HepG2 (cell line): ENCODE data around the gene PXYLP1. TPM values are rescaled to one million over a fixed set of nuclear protein-coding genes. Genes with fewer than 3 reads are reported as not detected.
A peak's percentile ranks its signal among the peaks of the same experiment; 100 is the strongest.

ENCODE experiments used
- ARNT2 ChIP-seq: sonication (generic); formaldehyde crosslinking; IDR thresholded peaks from 2 replicates; pipeline ENCODE4 v1.8.0; 2022; ENCODE audit warnings: mild to moderate bottlenecking, low read depth, missing genetic modification reagents, moderate library complexity
- EED ChIP-seq: sonication (generic); formaldehyde crosslinking; IDR thresholded peaks from 2 replicates; pipeline ENCODE4 v1.5.0; 2020; ENCODE audit warnings: mild to moderate bottlenecking, missing genetic modification reagents
- FIP1L1 ChIP-seq: fragments of 200-400 bp; formaldehyde crosslinking; IDR thresholded peaks from 2 replicates; pipeline ENCODE4 v1.6.1; 2018; ENCODE audit warnings: low read depth, mild to moderate bottlenecking, low read length, moderate library complexity, borderline replicate concordance; ENCODE audit not compliant: insufficient read depth
- GTF2F1 ChIP-seq: fragments of 150-350 bp; IDR thresholded peaks from 2 replicates; pipeline ENCODE4 v1.6.1; 2014; ENCODE audit warnings: low read length
- GTF3A ChIP-seq: sonication (generic); formaldehyde crosslinking; conservative IDR thresholded peaks from 2 replicates; pipeline ENCODE4 v1.4.0; 2020; ENCODE audit warnings: mild to moderate bottlenecking, missing genetic modification reagents
- HNRNPL ChIP-seq: fragments of 200-400 bp; formaldehyde crosslinking; IDR thresholded peaks from 2 replicates; pipeline ENCODE4 v1.6.1; 2017; ENCODE audit warnings: mild to moderate bottlenecking, low read depth, low read length
- MXD1 ChIP-seq: sonication (generic); formaldehyde crosslinking; IDR thresholded peaks from 2 replicates; pipeline ENCODE4 v1.4.0; 2020; ENCODE audit warnings: mild to moderate bottlenecking, missing genetic modification reagents
- MXD4 ChIP-seq: IDR thresholded peaks from 2 replicates; pipeline ENCODE4 v1.6.1; 2016; ENCODE audit warnings: mild to moderate bottlenecking, missing biosample characterization, missing genetic modification reagents
- MYC ChIP-seq: sonication (generic); formaldehyde crosslinking; IDR thresholded peaks from 2 replicates; pipeline ENCODE4 v1.9.0; 2021; ENCODE audit warnings: missing genetic modification reagents, borderline replicate concordance
- NCOA5 ChIP-seq: sonication (generic); formaldehyde crosslinking; IDR thresholded peaks from 2 replicates; pipeline ENCODE4 v1.4.0; 2020; ENCODE audit warnings: missing genetic modification reagents
- PCBP1 ChIP-seq: fragments of 200-400 bp; formaldehyde crosslinking; IDR thresholded peaks from 2 replicates; pipeline ENCODE4 v1.6.1; 2017; ENCODE audit warnings: mild to moderate bottlenecking, low read depth, low read length, borderline replicate concordance
- SNAI1 ChIP-seq: sonication (generic); formaldehyde crosslinking; IDR thresholded peaks from 2 replicates; pipeline ENCODE4 v1.5.0; 2020; ENCODE audit warnings: mild to moderate bottlenecking, missing genetic modification reagents, borderline replicate concordance
- SNRNP70 ChIP-seq: fragments of 200-400 bp; formaldehyde crosslinking; IDR thresholded peaks from 2 replicates; pipeline ENCODE4 v1.6.1; 2017; ENCODE audit warnings: mild to moderate bottlenecking, low read depth, low read length, moderate library complexity
- SOX6 ChIP-seq, 2 experiments: fragments of 450-650 bp in 1 of 2; sonication (generic) in 1 of 2; formaldehyde crosslinking in 1 of 2; IDR thresholded peaks; 2 replicates each; pipeline versions ENCODE4 v1.4.0 to v1.6.1; 2017 to 2020; ENCODE audit warnings: antibody characterized with exemption in 1 of 2, mild to moderate bottlenecking in 1 of 2, missing genetic modification reagents in 1 of 2
- TBX3 ChIP-seq: fragments of 450-650 bp; IDR thresholded peaks from 2 replicates; pipeline ENCODE4 v1.6.1; 2017; ENCODE audit warnings: antibody characterized with exemption, mild to moderate bottlenecking, inconsistent platforms, borderline replicate concordance
- ZBTB10 ChIP-seq: sonication (generic); formaldehyde crosslinking; IDR thresholded peaks from 2 replicates; pipeline ENCODE4 v1.4.0; 2020; ENCODE audit warnings: missing genetic modification reagents, borderline replicate concordance
- ZBTB38 ChIP-seq: sonication (generic); formaldehyde crosslinking; IDR thresholded peaks from 2 replicates; pipeline ENCODE4 v1.5.1; 2020; ENCODE audit warnings: mild to moderate bottlenecking, missing genetic modification reagents
- ZMAT3 ChIP-seq: sonication (generic); formaldehyde crosslinking; conservative IDR thresholded peaks from 2 replicates; pipeline ENCODE4 v1.7.0; 2021; ENCODE audit warnings: missing genetic modification reagents
- ZNF124 ChIP-seq: sonication (generic); formaldehyde crosslinking; IDR thresholded peaks from 2 replicates; pipeline ENCODE4 v1.4.0; 2020; ENCODE audit warnings: missing genetic modification reagents
- ZNF383 ChIP-seq: sonication (generic); formaldehyde crosslinking; IDR thresholded peaks from 2 replicates; pipeline ENCODE4 v1.4.0; 2020; ENCODE audit warnings: missing genetic modification reagents, mild to moderate bottlenecking, borderline replicate concordance
- ZNF800 ChIP-seq: sonication (generic); formaldehyde crosslinking; IDR thresholded peaks from 2 replicates; pipeline ENCODE4 v1.4.0; 2020; ENCODE audit warnings: missing genetic modification reagents
- ZNF850 ChIP-seq: sonication (generic); formaldehyde crosslinking; conservative IDR thresholded peaks from 2 replicates; pipeline ENCODE4 v1.9.0; 2021; ENCODE audit warnings: mild to moderate bottlenecking, missing genetic modification reagents
- ZNF879 ChIP-seq: sonication (generic); formaldehyde crosslinking; IDR thresholded peaks from 2 replicates; pipeline ENCODE4 v1.8.1; 2023; ENCODE audit warnings: missing genetic modification reagents
- polyA plus RNA-seq, 8 experiments: library from polyadenylated mRNA; depleted of rRNA in 3 of 8; stranded (reverse) in 7 of 8; unstranded in 1 of 8; fragments of >200 nt; fragmentation: Illumina TruSeq in 4 of 8; extraction: Trizol in 4 of 8; gene quantifications; 2 replicates each; pipeline versions ENCODE4 v1.2.1 to v1.2.3, GENCODE V29; 2011 to 2016; ENCODE audit warnings: low read depth in 4 of 8, missing spikeins in 1 of 8, mixed read lengths in 1 of 8; ENCODE audit not compliant: insufficient read depth in 1 of 8
- total RNA-seq, 5 experiments: library from RNA; depleted of rRNA; stranded (reverse); fragments of >200 nt; fragmentation: Illumina TruSeq; extraction: Trizol; gene quantifications; 2 replicates each; pipeline ENCODE4 v1.2.3, GENCODE V29; 2016; ENCODE audit warnings: low read depth in 1 of 5
- TF ChIP-seq, protein P1 (sequence below): IDR thresholded peaks from 2 replicates; pipeline ENCODE4 v1.6.1; 2016; ENCODE audit warnings: low read depth, control low read depth

PXYLP1 gene
- total and polyA plus RNA-seq, 2 of the 13 experiments (the other 11 are each of a cell fraction or from before 2014, with no cell fraction given): 4.9 to 8.1 TPM

DNA sequence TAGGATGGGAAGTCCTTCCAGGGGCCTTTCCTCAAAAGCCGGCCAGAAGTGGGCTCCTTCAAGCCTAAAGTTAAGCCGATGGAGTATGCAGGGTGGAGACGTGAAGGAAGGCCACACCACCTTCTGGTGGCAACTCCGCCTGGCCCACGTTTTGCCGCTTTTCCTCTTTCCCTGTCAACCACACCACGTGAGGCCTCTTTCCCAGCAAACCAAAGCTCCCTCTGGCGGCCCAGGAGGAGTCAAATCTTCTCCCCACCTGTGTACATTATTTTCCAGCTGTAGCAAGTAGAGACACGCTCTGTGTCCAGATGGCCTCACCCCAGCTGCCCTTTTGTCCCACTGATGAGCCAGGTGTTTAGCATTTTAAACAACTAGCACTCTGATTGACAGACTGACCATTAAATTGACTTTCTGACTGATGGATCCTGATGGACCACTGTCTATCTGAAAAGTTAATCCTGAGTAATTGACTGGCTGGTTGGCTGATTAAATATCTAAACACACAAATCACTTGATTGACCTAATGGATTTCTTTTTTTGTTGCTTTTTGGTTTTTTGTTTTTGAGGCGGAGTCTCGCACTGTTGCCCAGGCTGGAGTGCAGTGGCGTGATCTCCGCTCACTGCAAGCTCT is 77.1 kb downstream of the PXYLP1 start (continued):
- TF ChIP-seq ZBTB10 (CRISPR knock-in tag): no peak
- no peak for TF ChIP-seq SOX6 (IDR thresholded peaks at IDR 0.05)
- peak; percentile 45 for TF ChIP-seq SOX6 (CRISPR knock-in tag; IDR thresholded peaks at IDR 0.05)
- TF ChIP-seq SNAI1 (CRISPR knock-in tag): no peak
- TF ChIP-seq ZMAT3 (CRISPR knock-in tag): no peak
- TF ChIP-seq MXD4: peak; percentile 67; the same call in 1 of the 2 replicates
- TF ChIP-seq, protein P1, sequence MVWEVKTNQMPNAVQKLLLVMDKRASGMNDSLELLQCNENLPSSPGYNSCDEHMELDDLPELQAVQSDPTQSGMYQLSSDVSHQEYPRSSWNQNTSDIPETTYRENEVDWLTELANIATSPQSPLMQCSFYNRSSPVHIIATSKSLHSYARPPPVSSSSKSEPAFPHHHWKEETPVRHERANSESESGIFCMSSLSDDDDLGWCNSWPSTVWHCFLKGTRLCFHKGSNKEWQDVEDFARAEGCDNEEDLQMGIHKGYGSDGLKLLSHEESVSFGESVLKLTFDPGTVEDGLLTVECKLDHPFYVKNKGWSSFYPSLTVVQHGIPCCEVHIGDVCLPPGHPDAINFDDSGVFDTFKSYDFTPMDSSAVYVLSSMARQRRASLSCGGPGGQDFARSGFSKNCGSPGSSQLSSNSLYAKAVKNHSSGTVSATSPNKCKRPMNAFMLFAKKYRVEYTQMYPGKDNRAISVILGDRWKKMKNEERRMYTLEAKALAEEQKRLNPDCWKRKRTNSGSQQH (CRISPR knock-in tag): no peak
- no peak for TF ChIP-seq GTF3A (CRISPR knock-in tag)
- TF ChIP-seq ZBTB38 (CRISPR knock-in tag): peak; percentile 24; the same call in 1 of the 2 replicates
- no peak for TF ChIP-seq SNRNP70
- TF ChIP-seq MYC (CRISPR knock-in tag): peak; percentile 82
- no peak for TF ChIP-seq FIP1L1
- TF ChIP-seq ARNT2 (CRISPR knock-in tag): 0 out of 2 replicates have a peak, but pooled peaks have one; percentile 35
- TF ChIP-seq EED (CRISPR knock-in tag): no peak
- no peak for TF ChIP-seq ZNF383 (CRISPR knock-in tag)
- no peak for TF ChIP-seq NCOA5 (CRISPR knock-in tag)
- TF ChIP-seq TBX3: no peak
- TF ChIP-seq HNRNPL: no peak
- TF ChIP-seq PCBP1: no peak
- no peak for TF ChIP-seq ZNF850 (CRISPR knock-in tag)
- TF ChIP-seq ZNF879 (CRISPR knock-in tag): no peak
- no peak for TF ChIP-seq ZNF800 (CRISPR knock-in tag)
- peak; percentile 79; the same call in 1 of the 2 replicates for TF ChIP-seq ZNF124
- TF ChIP-seq MXD1 (CRISPR knock-in tag): peak; percentile 62; the same call in 1 of the 2 replicates
- TF ChIP-seq GTF2F1: no peak
